Measurements from ENCODE around the gene POC1A. TPM values are rescaled to one million over a fixed set of nuclear protein-coding genes. Genes with fewer than 3 reads are reported as not detected.

The POC1A gene
- total RNA-seq, 1 experiment from 2014 or later: 9.8 TPM

DNA sequence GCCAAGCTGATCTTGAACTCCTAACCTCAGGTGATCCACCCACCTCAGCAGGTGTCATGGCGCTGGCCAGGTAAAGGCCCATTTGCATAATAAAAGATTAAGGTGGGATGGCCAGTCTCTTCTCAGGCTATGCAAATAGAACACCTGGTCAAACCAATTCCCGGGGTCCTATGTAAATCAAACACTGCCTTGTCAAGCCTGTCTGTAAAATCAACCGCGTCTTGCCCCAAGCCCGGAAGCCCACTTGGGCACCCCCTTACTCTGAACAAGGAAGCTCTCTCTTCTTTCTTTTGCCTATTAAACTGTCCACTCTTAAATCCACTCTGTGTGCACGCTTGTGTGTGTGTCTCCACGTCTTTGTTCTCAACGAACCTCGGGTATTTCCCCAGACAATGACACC is 13.0 kb upstream of the POC1A start:
- no peaks in the 10 kb centered on the region for H3K27me3 Mint-ChIP-seq (ENCODE audit: insufficient read depth, unreplicated experiment)
- CTCF ChIA-PET: interaction anchor here (0.6 kb wide), 1 partner anchor 262 kb away, joined by 3 read pairs; no protein-coding TSS in a partner anchor
- no peaks in the 10 kb centered on the region for H3K36me3 Mint-ChIP-seq (ENCODE audit: insufficient read depth, unreplicated experiment)
- DNase-seq (ENCODE audit: unreplicated experiment): no peak
- intact Hi-C loops (cut with micrococcal nuclease): no loop called here
- H3K27ac Mint-ChIP-seq (ENCODE audit: low read depth, unreplicated experiment): no peak overlapping the region
- no peaks in the 10 kb centered on the region for H3K9me3 Mint-ChIP-seq (ENCODE audit: unreplicated experiment)
- no TSS peak for BruUV-seq (replicated peaks)
- POLR2A ChIA-PET: interaction anchor here (0.7 to 1.5 kb wide), 3 partner anchors 10 to 78 kb away, joined by 3 to 4 read pairs (median 4); no protein-coding TSS in a partner anchor
- no peak overlapping the region for H3K4me3 Mint-ChIP-seq (ENCODE audit: unreplicated experiment)
- no peak for TF ChIP-seq CTCF (IDR thresholded peaks at IDR 0.05; ENCODE audit: unreplicated experiment)
- H3K4me1 Mint-ChIP-seq (ENCODE audit: insufficient read depth, unreplicated experiment): peaks cover 9% of the 10 kb centered on the region

DNA sequence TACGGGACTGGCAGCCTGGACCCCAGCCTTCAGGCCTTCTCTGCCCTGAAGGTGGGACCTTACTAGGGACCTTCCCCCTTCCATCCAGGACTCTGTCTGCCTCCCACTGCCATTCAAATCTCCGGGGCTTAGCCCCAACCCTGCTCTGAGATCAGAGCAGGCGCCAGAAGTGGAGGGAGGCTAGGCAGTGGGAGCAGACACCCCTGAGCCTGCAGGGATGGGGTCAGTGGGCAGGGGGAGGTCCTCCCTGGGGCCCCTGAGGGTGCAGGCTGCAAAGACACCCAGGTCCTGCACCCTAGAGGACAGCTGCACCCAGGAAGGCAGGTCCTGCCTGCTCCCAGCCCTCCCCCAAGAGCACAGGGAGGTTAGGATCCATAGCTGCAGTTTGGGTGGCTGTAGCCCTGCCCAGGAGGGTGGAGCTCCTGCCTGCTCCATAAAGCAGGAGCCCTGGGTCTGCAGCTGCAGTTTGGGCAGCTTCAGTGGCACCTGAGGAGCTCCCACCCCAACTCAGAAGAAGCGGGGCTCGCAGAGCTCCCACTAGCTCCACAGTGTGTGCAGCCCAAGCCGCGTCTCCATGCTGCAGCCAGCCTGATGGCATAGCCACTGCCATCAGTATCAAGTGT is 8.1 kb upstream of the POC1A start:
- Mint-ChIP-seq H3K9me3 (ENCODE audit: unreplicated experiment) (no peaks in the 10 kb centered on the region), H3K36me3 (ENCODE audit: insufficient read depth, unreplicated experiment) (no peaks in the 10 kb centered on the region), H3K4me1 (ENCODE audit: insufficient read depth, unreplicated experiment) (no peaks in the 10 kb centered on the region), H3K27ac (ENCODE audit: low read depth, unreplicated experiment) (no peak overlapping the region), H3K4me3 (ENCODE audit: unreplicated experiment) (no peak overlapping the region), H3K27me3 (ENCODE audit: insufficient read depth, unreplicated experiment) (no peaks in the 10 kb centered on the region)
- intact Hi-C loops (cut with micrococcal nuclease): no loop called here
- ChIA-PET CTCF (interaction anchor here (0.6 to 1.6 kb wide), 3 partner anchors 58 to 223 kb away, joined by 3 to 10 read pairs (median 5); no protein-coding TSS in a partner anchor), POLR2A (interaction anchor here (0.9 to 1.5 kb wide), 2 partner anchors 8 to 30 kb away, joined by 3 to 5 read pairs; partner anchors contain the start of gene POC1A)
- no peak for TF ChIP-seq CTCF (IDR thresholded peaks at IDR 0.05; ENCODE audit: unreplicated experiment)
- no TSS peak for BruUV-seq (replicated peaks)
- DNase-seq (ENCODE audit: unreplicated experiment): no peak

- Mint-ChIP-seq H3K27me3 (ENCODE audit: insufficient read depth, unreplicated experiment) (no peaks in the 10 kb centered on the region), H3K36me3 (ENCODE audit: insufficient read depth, unreplicated experiment) (peaks cover 6% of the 10 kb centered on the region), H3K4me3 (ENCODE audit: unreplicated experiment) (no peak overlapping the region), H3K9me3 (ENCODE audit: unreplicated experiment) (no peaks in the 10 kb centered on the region), H3K27ac (ENCODE audit: low read depth, unreplicated experiment) (no peak overlapping the region), H3K4me1 (ENCODE audit: insufficient read depth, unreplicated experiment) (no peaks in the 10 kb centered on the region)
- POLR2A ChIA-PET: no interaction called here
- no peak for DNase-seq (ENCODE audit: unreplicated experiment)
- BruUV-seq (replicated peaks): no TSS peak
- CTCF ChIA-PET: interaction anchor here (1.2 kb wide), 1 partner anchor 36 kb away, joined by 4 read pairs; no protein-coding TSS in a partner anchor
- no peak for TF ChIP-seq CTCF (IDR thresholded peaks at IDR 0.05; ENCODE audit: unreplicated experiment)
- intact Hi-C loops (cut with micrococcal nuclease): no loop called here
Measured at GRCh38 chr3:52159503-52159902, 5.3 kb upstream of the POC1A start.

DNA sequence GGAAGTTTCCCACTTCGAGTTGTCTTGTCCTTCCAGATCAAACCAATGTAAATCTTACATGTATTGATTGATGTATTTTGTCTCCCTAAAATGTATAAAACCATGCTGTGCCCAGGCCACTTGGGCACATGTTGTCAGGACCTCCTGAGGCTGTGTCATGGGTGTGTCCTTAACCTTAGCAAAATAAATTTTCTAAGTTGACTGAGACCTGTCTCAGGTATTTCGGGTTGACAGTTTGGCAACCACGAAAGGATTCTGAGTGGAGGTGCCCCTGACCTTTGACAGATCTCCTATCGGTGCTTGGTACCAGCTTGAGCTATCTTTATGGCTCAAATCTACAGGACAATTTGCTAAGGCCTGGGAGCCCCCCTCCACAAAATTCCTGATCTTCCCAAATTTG is 1.7 kb upstream of the POC1A start:
- peaks cover 8% of the 10 kb centered on the region for H3K36me3 Mint-ChIP-seq (ENCODE audit: insufficient read depth, unreplicated experiment)
- intact Hi-C loops (cut with micrococcal nuclease): loop anchor here (2.0 kb wide), 2 partner anchors 43 to 61 kb away; partner anchors contain the start of gene ALAS1
- H3K4me3 Mint-ChIP-seq (ENCODE audit: unreplicated experiment): no peak overlapping the region
- no peak for DNase-seq (ENCODE audit: unreplicated experiment)
- no peak for TF ChIP-seq CTCF (IDR thresholded peaks at IDR 0.05; ENCODE audit: unreplicated experiment)
- CTCF ChIA-PET: interaction anchor here (1.1 kb wide), 3 partner anchors 7 to 155 kb away, joined by 4 to 5 read pairs (median 5); no protein-coding TSS in a partner anchor
- POLR2A ChIA-PET: interaction anchor here (2.1 kb wide), 1 partner anchor 9 kb away, joined by 7 read pairs; no protein-coding TSS in a partner anchor
- H3K4me1 Mint-ChIP-seq (ENCODE audit: insufficient read depth, unreplicated experiment): peaks cover 10% of the 10 kb centered on the region
- BruUV-seq (replicated peaks): no TSS peak
- H3K27me3 Mint-ChIP-seq (ENCODE audit: insufficient read depth, unreplicated experiment): no peaks in the 10 kb centered on the region
- H3K9me3 Mint-ChIP-seq (ENCODE audit: unreplicated experiment): no peaks in the 10 kb centered on the region
- peak overlapping the region; percentile 42 for H3K27ac Mint-ChIP-seq (ENCODE audit: low read depth, unreplicated experiment)

Measured in MCF 10A (cell line).